Measurements from ENCODE around the gene GLIS2.

DNA sequence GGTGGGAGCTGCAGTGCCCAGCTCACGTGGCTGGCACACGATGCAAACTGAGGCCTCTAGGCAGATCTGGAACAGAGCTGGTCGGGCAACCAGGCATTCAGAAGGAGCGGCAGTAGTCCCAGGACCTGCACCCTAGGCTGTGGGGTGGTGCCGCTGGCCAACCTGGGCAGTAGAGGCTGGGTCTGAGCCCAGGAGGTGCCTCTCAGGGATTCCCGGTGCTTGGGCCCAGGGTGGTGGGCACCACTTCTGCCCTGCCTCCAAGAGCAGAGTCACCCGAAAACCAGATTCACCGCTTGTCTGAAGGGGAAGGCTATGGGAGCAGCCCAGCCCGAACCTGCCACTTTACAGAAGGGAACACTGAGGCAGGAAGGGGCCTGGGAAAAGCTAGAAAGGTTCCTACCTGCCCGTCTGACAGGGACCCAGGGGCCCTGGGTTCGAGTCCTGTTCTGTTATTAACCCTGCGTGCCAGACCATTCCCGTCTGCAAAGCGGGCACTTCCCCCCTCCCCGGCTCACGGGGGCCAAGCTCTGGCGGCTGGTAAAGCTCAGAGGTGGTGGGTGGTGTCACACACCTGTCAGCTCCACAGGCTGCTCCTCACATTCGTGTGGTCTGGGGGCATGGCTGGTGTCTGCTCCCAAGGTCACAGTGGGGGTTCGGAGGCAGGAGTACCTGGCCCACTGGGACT, 16.9 kb downstream of the GLIS2 start:
- TF ChIP-seq, protein P1, sequence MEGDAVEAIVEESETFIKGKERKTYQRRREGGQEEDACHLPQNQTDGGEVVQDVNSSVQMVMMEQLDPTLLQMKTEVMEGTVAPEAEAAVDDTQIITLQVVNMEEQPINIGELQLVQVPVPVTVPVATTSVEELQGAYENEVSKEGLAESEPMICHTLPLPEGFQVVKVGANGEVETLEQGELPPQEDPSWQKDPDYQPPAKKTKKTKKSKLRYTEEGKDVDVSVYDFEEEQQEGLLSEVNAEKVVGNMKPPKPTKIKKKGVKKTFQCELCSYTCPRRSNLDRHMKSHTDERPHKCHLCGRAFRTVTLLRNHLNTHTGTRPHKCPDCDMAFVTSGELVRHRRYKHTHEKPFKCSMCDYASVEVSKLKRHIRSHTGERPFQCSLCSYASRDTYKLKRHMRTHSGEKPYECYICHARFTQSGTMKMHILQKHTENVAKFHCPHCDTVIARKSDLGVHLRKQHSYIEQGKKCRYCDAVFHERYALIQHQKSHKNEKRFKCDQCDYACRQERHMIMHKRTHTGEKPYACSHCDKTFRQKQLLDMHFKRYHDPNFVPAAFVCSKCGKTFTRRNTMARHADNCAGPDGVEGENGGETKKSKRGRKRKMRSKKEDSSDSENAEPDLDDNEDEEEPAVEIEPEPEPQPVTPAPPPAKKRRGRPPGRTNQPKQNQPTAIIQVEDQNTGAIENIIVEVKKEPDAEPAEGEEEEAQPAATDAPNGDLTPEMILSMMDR (IDR thresholded peaks at IDR 0.05; ENCODE audit: low read depth, low read length): no peak
- no peak for TF ChIP-seq MAX (IDR thresholded peaks at IDR 0.05; ENCODE audit: low read depth, low read length)
- no peak for TF ChIP-seq POLR2A (IDR thresholded peaks at IDR 0.05; ENCODE audit: extremely low read depth, insufficient read length)
- TF ChIP-seq MYC (IDR thresholded peaks at IDR 0.05; ENCODE audit: low read depth, low read length): no peak
